Mesenchymal stem cell (in vitro differentiated cells and primary cell): ENCODE results near the gene SOCS3.

Experiments used
- DNase-seq: peaks from one replicate; pipeline ENCODE4 v3.0.0-alpha.2; 2013
- H2AFZ ChIP-seq: one replicate; pipeline ENCODE4 v1.6.1; 2013; ENCODE audit warnings: low read depth, mild to moderate bottlenecking, control low read depth, inconsistent platforms, low read length, moderate library complexity
- H2AK5ac ChIP-seq: 2 replicates; pipeline ENCODE4 v1.6.1; 2013; ENCODE audit warnings: low read length, moderate library complexity, mild to moderate bottlenecking, inconsistent platforms; ENCODE audit not compliant: severe bottlenecking
- H2BK120ac ChIP-seq: one replicate; pipeline ENCODE4 v1.6.1; 2013; ENCODE audit warnings: low read depth, mild to moderate bottlenecking, inconsistent platforms, low read length, moderate library complexity
- H2BK12ac ChIP-seq, 2 experiments: one replicate each; pipeline ENCODE4 v1.6.1; 2013; ENCODE audit warnings: inconsistent platforms in 2 of 2, low read length in 2 of 2, mild to moderate bottlenecking in 2 of 2, moderate library complexity in 2 of 2, control low read depth in 1 of 2
- H2BK15ac ChIP-seq: one replicate; pipeline ENCODE4 v1.6.1; 2013; ENCODE audit warnings: mild to moderate bottlenecking, low read depth, inconsistent platforms; ENCODE audit not compliant: poor library complexity, severe bottlenecking
- H2BK5ac ChIP-seq: 2 replicates; pipeline ENCODE4 v1.6.1; 2013; ENCODE audit warnings: low read depth, mild to moderate bottlenecking, low read length, control low read depth, inconsistent platforms; ENCODE audit not compliant: poor library complexity, severe bottlenecking
- H3K14ac ChIP-seq, 2 experiments: one replicate each; pipeline ENCODE4 v1.6.1; 2013; ENCODE audit warnings: inconsistent platforms in 2 of 2, low read length in 2 of 2, control low read depth in 1 of 2, mild to moderate bottlenecking in 1 of 2, moderate library complexity in 1 of 2
- H3K18ac ChIP-seq, 2 experiments: one replicate each; pipeline ENCODE4 v1.6.1; 2013; ENCODE audit warnings: inconsistent platforms in 2 of 2, low read length in 2 of 2, control low read depth in 1 of 2, low read depth in 1 of 2, mild to moderate bottlenecking in 1 of 2
- H3K23ac ChIP-seq, 2 experiments: one replicate each; pipeline ENCODE4 v1.6.1; 2013; ENCODE audit warnings: inconsistent platforms in 2 of 2, low read length in 2 of 2, mild to moderate bottlenecking in 2 of 2, moderate library complexity in 2 of 2, control low read depth in 1 of 2
- H3K27ac ChIP-seq: 2 replicates; pipeline ENCODE4 v1.5.1; 2013; ENCODE audit warnings: mild to moderate bottlenecking, moderate library complexity, low read length, control low read depth, inconsistent platforms; ENCODE audit not compliant: poor library complexity, severe bottlenecking
- H3K27me3 ChIP-seq, 2 experiments: 2 replicates each; pipeline versions ENCODE4 v1.6.1 to v1.7.0; 2013; ENCODE audit warnings: low read length in 2 of 2, mild to moderate bottlenecking in 2 of 2, moderate library complexity in 2 of 2, control low read depth in 1 of 2, inconsistent platforms in 1 of 2; ENCODE audit not compliant: control insufficient read depth in 1 of 2, insufficient read depth in 1 of 2
- H3K36me3 ChIP-seq, 2 experiments: 2 replicates each; pipeline versions ENCODE4 v1.6.1 to v1.7.0; 2013; ENCODE audit warnings: low read length in 2 of 2, control low read depth in 1 of 2, inconsistent platforms in 1 of 2, low read depth in 1 of 2, mild to moderate bottlenecking in 1 of 2; ENCODE audit not compliant: insufficient read depth in 2 of 2, control insufficient read depth in 1 of 2
- H3K4ac ChIP-seq, 2 experiments: one replicate each; pipeline ENCODE4 v1.6.1; 2013; ENCODE audit warnings: inconsistent platforms in 2 of 2, low read length in 2 of 2, mild to moderate bottlenecking in 2 of 2, moderate library complexity in 2 of 2, control low read depth in 1 of 2, low read depth in 1 of 2
- H3K4me1 ChIP-seq: 2 replicates; pipeline ENCODE4 v1.6.1; 2013; ENCODE audit warnings: low read depth, low read length, control low read depth; ENCODE audit not compliant: control insufficient read depth, insufficient read depth
- H3K4me2 ChIP-seq: 2 replicates; pipeline ENCODE4 v1.6.1; 2013; ENCODE audit warnings: low read length, mild to moderate bottlenecking, inconsistent platforms; ENCODE audit not compliant: poor library complexity, severe bottlenecking
- H3K4me3 ChIP-seq, 2 experiments: 2 replicates each; pipeline versions ENCODE4 v1.5.1 to v1.7.0; 2013; ENCODE audit warnings: low read length in 2 of 2, mild to moderate bottlenecking in 2 of 2, control low read depth in 1 of 2, low read depth in 1 of 2; ENCODE audit not compliant: insufficient read depth in 1 of 2
- H3K79me1 ChIP-seq: replicated peaks from 2 replicates; pipeline ENCODE4 v1.6.1; 2013; ENCODE audit warnings: mild to moderate bottlenecking, control low read depth, low read length, inconsistent platforms; ENCODE audit not compliant: poor library complexity, severe bottlenecking
- H3K9ac ChIP-seq: 2 replicates; pipeline ENCODE4 v1.7.0; 2013; ENCODE audit warnings: mild to moderate bottlenecking, low read length, moderate library complexity
- H3K9me3 ChIP-seq: 2 replicates; pipeline ENCODE4 v1.7.0; 2013; ENCODE audit warnings: mild to moderate bottlenecking, low read length; ENCODE audit not compliant: control insufficient read depth
- H4K8ac ChIP-seq: one replicate; pipeline ENCODE4 v1.6.1; 2013; ENCODE audit warnings: inconsistent platforms, mild to moderate bottlenecking, low read length, moderate library complexity
- H4K91ac ChIP-seq: one replicate; pipeline ENCODE4 v1.6.1; 2013; ENCODE audit warnings: mild to moderate bottlenecking, low read length, inconsistent platforms
- WGBS: methylation state at CpG from one replicate; pipeline ENCODE4 v1.1.7; 2013; ENCODE audit warnings: mixed read lengths; 5-methylcytosine and 5-hydroxymethylcytosine counted together

Gene SOCS3

GRCh38 chr17:78343543-78344201 is 16.2 kb downstream of the SOCS3 start:
- peak overlapping the region in 1 of 2 experiments; percentile 95 for H3K23ac ChIP-seq
- peak overlapping the region; percentile 62 for H4K8ac ChIP-seq
- peaks cover 36% of the 10 kb centered on the region for H3K4me1 ChIP-seq
- peak overlapping the region in 1 of 2 experiments; percentile 71 for H3K4me3 ChIP-seq
- DNase-seq: no peak
- H3K27me3 ChIP-seq: no peaks in the 10 kb centered on the region
- peak overlapping the region; percentile 21 for H2BK5ac ChIP-seq
- peak overlapping the region; percentile 95 for H2BK120ac ChIP-seq
- H2BK15ac ChIP-seq: peak overlapping the region; percentile 75
- WGBS: 81% methylated on average over 19 of the region's 19 CpGs
- H3K14ac ChIP-seq: peak overlapping the region in 1 of 2 experiments; percentile 90
- no peak overlapping the region for H2AFZ ChIP-seq
- peak overlapping the region; percentile 92 for H3K9ac ChIP-seq
- H3K4me2 ChIP-seq: no peak overlapping the region
- peak overlapping the region; percentile 92 to 94 for H3K4ac ChIP-seq
- H3K18ac ChIP-seq: peak overlapping the region; percentile 65 to 99
- H2BK12ac ChIP-seq: peak overlapping the region; percentile 95 to 100
- H3K9me3 ChIP-seq: no peaks in the 10 kb centered on the region
- H4K91ac ChIP-seq: peak overlapping the region; percentile 91
- peak overlapping the region; percentile 96 for H3K27ac ChIP-seq
- H2AK5ac ChIP-seq: peak overlapping the region; percentile 96
- no peaks in the 10 kb centered on the region for H3K36me3 ChIP-seq
- no peaks in the 10 kb centered on the region for H3K79me1 ChIP-seq

DNA sequence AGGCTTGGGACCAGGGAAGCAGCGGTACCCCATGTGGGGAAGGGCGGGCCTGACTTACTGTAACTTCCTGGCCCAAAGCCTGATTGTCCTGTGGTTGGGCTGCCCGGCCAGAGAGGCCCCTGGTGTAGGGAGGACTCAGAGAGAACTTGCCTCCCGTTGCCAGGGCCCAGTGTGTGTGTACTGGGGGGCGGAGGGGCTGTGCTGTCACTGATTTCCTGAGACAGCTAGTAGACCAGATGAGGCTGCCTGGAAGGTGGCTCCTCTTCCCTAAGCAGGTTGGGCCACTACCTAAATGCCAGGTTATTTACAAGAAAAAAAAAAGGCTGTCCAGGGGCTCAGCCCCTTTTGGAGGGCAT is 16.7 kb downstream of the SOCS3 start:
- peak overlapping the region; percentile 91 for H4K91ac ChIP-seq
- peak overlapping the region; percentile 93 for H2BK5ac ChIP-seq
- peak overlapping the region in 1 of 2 experiments; percentile 71 for H3K4me3 ChIP-seq
- H3K4me2 ChIP-seq: peak overlapping the region; percentile 44
- peak overlapping the region; percentile 96 for H2AK5ac ChIP-seq
- H3K4ac ChIP-seq: peak overlapping the region; percentile 92 to 94
- H3K18ac ChIP-seq: peak overlapping the region; percentile 99
- DNase-seq: peak; percentile 93
- H3K9me3 ChIP-seq: no peaks in the 10 kb centered on the region
- no peak overlapping the region for H3K23ac ChIP-seq
- peak overlapping the region; percentile 95 for H2BK120ac ChIP-seq
- peak overlapping the region; percentile 92 for H3K9ac ChIP-seq
- no peaks in the 10 kb centered on the region for H3K27me3 ChIP-seq
- peaks cover 36% of the 10 kb centered on the region for H3K4me1 ChIP-seq
- peak overlapping the region; percentile 95 to 100 for H2BK12ac ChIP-seq
- WGBS: 7% methylated on average over 5 of the region's 5 CpGs
- H3K79me1 ChIP-seq: no peaks in the 10 kb centered on the region
- no peak overlapping the region for H3K14ac ChIP-seq
- no peak overlapping the region for H2AFZ ChIP-seq
- H3K27ac ChIP-seq: peak overlapping the region; percentile 96
- peak overlapping the region; percentile 31 for H2BK15ac ChIP-seq
- H4K8ac ChIP-seq: peak overlapping the region; percentile 62
- no peaks in the 10 kb centered on the region for H3K36me3 ChIP-seq

GRCh38 chr17:78342449-78343186 is 17.3 kb downstream of the SOCS3 start:
- Histone ChIP-seq H2BK5ac (peak overlapping the region; percentile 94), H3K14ac (peak overlapping the region in 1 of 2 experiments; percentile 82), H2BK15ac (peak overlapping the region; percentile 95), H2AFZ (no peak overlapping the region), H3K4ac (peak overlapping the region; percentile 92 to 94), H2BK120ac (peak overlapping the region; percentile 95), H4K8ac (peak overlapping the region; percentile 92), H3K36me3 (no peaks in the 10 kb centered on the region), H3K23ac (peak overlapping the region in 1 of 2 experiments; percentile 43), H4K91ac (peak overlapping the region; percentile 99), H2BK12ac (peak overlapping the region; percentile 65 to 100), H3K4me1 (peaks cover 36% of the 10 kb centered on the region), H3K18ac (peak overlapping the region; percentile 99), H3K79me1 (no peaks in the 10 kb centered on the region), H3K4me3 (peak overlapping the region; percentile 20 to 71), H3K9ac (peak overlapping the region; percentile 92), H3K9me3 (no peaks in the 10 kb centered on the region), H2AK5ac (peak overlapping the region; percentile 92), H3K27me3 (no peaks in the 10 kb centered on the region), H3K27ac (peak overlapping the region; percentile 96), H3K4me2 (peak overlapping the region; percentile 60)
- DNase-seq: peak; percentile 85
- 34% methylated on average over 14 of the region's 26 CpGs for WGBS
